Neutrophil (primary cell): ENCODE results near the gene MCOLN3.

Source experiments
- H3K27ac ChIP-seq: fragments of 200-600 bp; sonication (generic); 2 replicates; pipeline ENCODE4 v1.5.1; 2016; ENCODE audit warnings: mild to moderate bottlenecking, moderate library complexity
- H3K27me3 ChIP-seq: fragments of 200-600 bp; sonication (generic); 2 replicates; pipeline ENCODE4 v1.6.0; 2016; ENCODE audit warnings: mild to moderate bottlenecking
- H3K36me3 ChIP-seq: fragments of 200-600 bp; sonication (generic); 2 replicates; pipeline ENCODE4 v1.5.1; 2017
- H3K4me1 ChIP-seq, 2 experiments: fragments of 200-600 bp in 1 of 2; sonication (generic) in 1 of 2; 1 replicate in 1 of 2; 2 replicates in 1 of 2; pipeline versions ENCODE4 v1.5.1 to v1.6.1; 2013 to 2016; ENCODE audit warnings: low read depth in 1 of 2, low read length in 1 of 2, mild to moderate bottlenecking in 1 of 2, moderate library complexity in 1 of 2; ENCODE audit not compliant: control insufficient read depth in 1 of 2, insufficient read depth in 1 of 2
- H3K4me3 ChIP-seq, 2 experiments: fragments of 200-600 bp in 1 of 2; sonication (generic) in 1 of 2; 1 replicate in 1 of 2; 2 replicates in 1 of 2; pipeline ENCODE4 v1.5.1; 2013 to 2016; ENCODE audit warnings: low read depth in 1 of 2, low read length in 1 of 2, mild to moderate bottlenecking in 1 of 2, moderate library complexity in 1 of 2
- H3K9me3 ChIP-seq: fragments of 200-600 bp; sonication (generic); 2 replicates; pipeline ENCODE4 v1.5.1; 2016
- TF ChIP-seq, protein P1 (sequence below): fragments of 200-600 bp; sonication (generic); IDR thresholded peaks from 2 replicates; pipeline ENCODE4 v1.5.1; 2016; ENCODE audit warnings: antibody characterized with exemption

Gene MCOLN3

DNA sequence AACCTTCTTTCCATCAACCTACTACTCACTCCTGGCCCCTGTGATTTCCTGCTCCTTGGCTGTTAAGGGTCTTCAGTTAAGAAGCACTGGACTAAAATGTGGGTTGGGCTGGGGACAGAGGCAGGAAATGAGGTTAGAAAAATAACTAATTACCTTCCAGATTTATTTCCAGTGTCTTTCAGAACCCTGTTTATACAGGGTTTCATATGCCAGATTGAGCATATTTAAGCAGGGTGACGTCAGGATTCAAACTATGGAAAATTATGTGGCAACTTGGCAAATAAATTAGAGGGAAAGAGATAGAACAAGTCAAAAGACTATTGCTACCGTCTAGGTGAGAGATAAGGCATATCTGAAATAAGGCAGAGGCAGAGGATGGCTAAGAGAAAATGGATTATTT is 11.7 kb upstream of the MCOLN3 start:
- H3K36me3 ChIP-seq = no peaks in the 10 kb centered on the region

GRCh38 chr1:85059563-85059962 is 11.3 kb upstream of the MCOLN3 start:
- no peaks in the 10 kb centered on the region for H3K9me3 ChIP-seq
- TF ChIP-seq, protein P1, sequence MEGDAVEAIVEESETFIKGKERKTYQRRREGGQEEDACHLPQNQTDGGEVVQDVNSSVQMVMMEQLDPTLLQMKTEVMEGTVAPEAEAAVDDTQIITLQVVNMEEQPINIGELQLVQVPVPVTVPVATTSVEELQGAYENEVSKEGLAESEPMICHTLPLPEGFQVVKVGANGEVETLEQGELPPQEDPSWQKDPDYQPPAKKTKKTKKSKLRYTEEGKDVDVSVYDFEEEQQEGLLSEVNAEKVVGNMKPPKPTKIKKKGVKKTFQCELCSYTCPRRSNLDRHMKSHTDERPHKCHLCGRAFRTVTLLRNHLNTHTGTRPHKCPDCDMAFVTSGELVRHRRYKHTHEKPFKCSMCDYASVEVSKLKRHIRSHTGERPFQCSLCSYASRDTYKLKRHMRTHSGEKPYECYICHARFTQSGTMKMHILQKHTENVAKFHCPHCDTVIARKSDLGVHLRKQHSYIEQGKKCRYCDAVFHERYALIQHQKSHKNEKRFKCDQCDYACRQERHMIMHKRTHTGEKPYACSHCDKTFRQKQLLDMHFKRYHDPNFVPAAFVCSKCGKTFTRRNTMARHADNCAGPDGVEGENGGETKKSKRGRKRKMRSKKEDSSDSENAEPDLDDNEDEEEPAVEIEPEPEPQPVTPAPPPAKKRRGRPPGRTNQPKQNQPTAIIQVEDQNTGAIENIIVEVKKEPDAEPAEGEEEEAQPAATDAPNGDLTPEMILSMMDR = no peak

More for the DNA sequence above, 11.7 kb upstream of the MCOLN3 start:
- no peak overlapping the region for H3K4me3 ChIP-seq
- TF ChIP-seq, protein P1 = no peak
- H3K4me1 ChIP-seq = peaks cover 0 to 6% of the 10 kb centered on the region in 2 experiments
- H3K27ac ChIP-seq = no peak overlapping the region
- no peaks in the 10 kb centered on the region for H3K9me3 ChIP-seq
- H3K27me3 ChIP-seq = peaks cover 38% of the 10 kb centered on the region

DNA sequence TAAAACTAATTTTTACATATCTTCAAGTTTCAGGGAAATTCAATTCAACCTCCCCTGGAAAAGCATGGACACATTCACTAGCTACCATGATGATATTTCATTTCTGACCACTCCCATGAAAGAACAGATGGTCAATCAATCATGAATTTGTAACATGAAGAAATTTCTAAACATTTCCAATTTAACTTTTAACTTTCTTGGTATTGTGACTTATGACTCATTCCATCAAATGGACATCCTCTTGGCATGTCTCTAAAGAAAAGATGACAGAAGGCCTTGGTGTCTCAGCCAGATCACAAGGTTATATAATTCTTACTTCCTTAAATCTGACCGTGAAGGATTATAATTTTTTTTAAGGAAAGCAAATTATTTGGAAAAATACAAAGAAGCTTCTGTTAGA is 10.5 kb upstream of the MCOLN3 start:
- Histone ChIP-seq H3K27ac (no peak overlapping the region), H3K4me1 (peaks cover 0 to 6% of the 10 kb centered on the region in 2 experiments), H3K4me3 (no peak overlapping the region), H3K36me3 (no peaks in the 10 kb centered on the region), H3K9me3 (no peaks in the 10 kb centered on the region), H3K27me3 (peaks cover 38% of the 10 kb centered on the region)
- TF ChIP-seq, protein P1 = no peak

More at GRCh38 chr1:85059563-85059962, 11.3 kb upstream of the MCOLN3 start:
- peaks cover 38% of the 10 kb centered on the region for H3K27me3 ChIP-seq
- H3K27ac ChIP-seq = no peak overlapping the region
- no peak overlapping the region for H3K4me3 ChIP-seq
- H3K36me3 ChIP-seq = no peaks in the 10 kb centered on the region
- peaks cover 0 to 6% of the 10 kb centered on the region in 2 experiments for H3K4me1 ChIP-seq

- Histone ChIP-seq H3K27ac (no peak overlapping the region), H3K4me3 (no peak overlapping the region), H3K27me3 (peaks cover 36% of the 10 kb centered on the region), H3K36me3 (no peaks in the 10 kb centered on the region), H3K4me1 (peaks cover 0 to 6% of the 10 kb centered on the region in 2 experiments), H3K9me3 (no peaks in the 10 kb centered on the region)
- TF ChIP-seq, protein P1 = no peak
Measured at GRCh38 chr1:85058311-85058710, 10.0 kb upstream of the MCOLN3 start.

- no peaks in the 10 kb centered on the region for H3K4me1 ChIP-seq
- H3K36me3 ChIP-seq = no peaks in the 10 kb centered on the region
- TF ChIP-seq, protein P1 = no peak
Measured at GRCh38 chr1:85054664-85055063, 6.4 kb upstream of the MCOLN3 start.

DNA sequence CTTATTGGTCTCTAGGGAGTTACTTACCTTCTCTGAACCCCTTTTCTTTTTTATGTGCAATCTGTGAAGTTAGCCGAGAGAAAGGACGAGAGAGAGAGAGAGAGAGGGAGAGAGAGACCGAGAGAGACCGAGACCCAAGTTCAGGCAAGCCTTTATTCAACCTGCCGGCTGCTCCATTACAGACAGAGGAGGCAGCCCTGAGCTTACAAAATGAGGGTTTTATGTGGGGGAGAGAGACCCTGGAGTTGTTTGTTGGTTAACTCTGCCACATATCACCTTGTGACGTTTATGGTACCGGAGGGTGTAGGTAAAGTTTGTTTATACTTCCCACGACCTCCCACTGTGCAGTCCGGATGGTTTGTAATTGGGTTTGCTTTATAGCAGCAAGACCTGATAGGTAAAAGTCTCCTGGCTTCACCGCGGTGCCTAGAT is 1.5 kb upstream of the MCOLN3 start:
- H3K27me3 ChIP-seq = peaks cover 80% of the 10 kb centered on the region
- TF ChIP-seq, protein P1 = no peak
- no peaks in the 10 kb centered on the region for H3K36me3 ChIP-seq
- no peak overlapping the region for H3K27ac ChIP-seq
- no peaks in the 10 kb centered on the region for H3K9me3 ChIP-seq
- no peak overlapping the region for H3K4me3 ChIP-seq
- H3K4me1 ChIP-seq = peaks cover 0 to 12% of the 10 kb centered on the region in 2 experiments

More at GRCh38 chr1:85054664-85055063, 6.4 kb upstream of the MCOLN3 start:
- no peak overlapping the region for H3K27ac ChIP-seq
- no peaks in the 10 kb centered on the region for H3K9me3 ChIP-seq
- H3K27me3 ChIP-seq = peaks cover 30% of the 10 kb centered on the region
- no peak overlapping the region for H3K4me3 ChIP-seq
